GM19193 (cell line): ENCODE results near the gene UNKL.

ENCODE experiments used
- POLR2A ChIP-seq: IDR thresholded peaks from 4 replicates; pipeline ENCODE4 v1.6.1; 2011; ENCODE audit not compliant: insufficient read depth, insufficient read length; ENCODE audit errors: extremely low read depth

The UNKL gene

DNA sequence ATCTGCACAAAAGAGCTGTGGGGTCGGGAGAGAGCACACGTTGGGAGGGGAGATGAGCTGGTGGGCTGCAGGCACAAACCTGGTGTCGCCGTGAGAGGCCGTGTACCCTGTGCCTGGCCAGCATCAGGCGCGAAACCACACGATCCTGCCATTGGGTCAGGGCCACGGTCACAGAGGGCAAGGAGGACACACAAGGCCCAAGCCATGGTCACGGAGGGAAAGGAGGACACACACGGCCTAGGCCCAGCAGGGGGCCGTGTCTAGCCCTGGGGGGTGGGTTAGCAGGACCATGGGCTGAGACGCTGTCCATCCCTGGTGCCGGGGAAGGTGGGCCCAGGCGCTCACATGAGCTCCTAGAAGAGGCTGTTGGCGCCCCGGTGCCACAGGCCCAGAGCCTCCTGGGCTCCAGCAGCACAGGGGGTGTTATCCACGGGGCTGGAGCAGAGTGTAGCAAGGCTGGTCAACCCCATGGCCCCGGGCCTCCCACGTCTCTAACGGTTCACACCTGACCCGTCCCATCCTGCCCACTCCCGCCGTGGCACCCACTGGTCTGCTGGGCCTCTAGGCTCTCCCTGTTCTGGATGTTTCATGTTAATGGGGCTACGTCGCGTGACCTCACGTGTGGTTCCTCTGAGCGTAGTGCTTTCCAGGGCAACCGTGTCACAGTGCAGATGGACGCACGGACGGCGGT lies 37.3 kb upstream of the UNKL start:
- no peak for TF ChIP-seq POLR2A

- TF ChIP-seq POLR2A: no peak
Measured at GRCh38 chr16:1450841-1451240, 36.3 kb upstream of the UNKL start.

DNA sequence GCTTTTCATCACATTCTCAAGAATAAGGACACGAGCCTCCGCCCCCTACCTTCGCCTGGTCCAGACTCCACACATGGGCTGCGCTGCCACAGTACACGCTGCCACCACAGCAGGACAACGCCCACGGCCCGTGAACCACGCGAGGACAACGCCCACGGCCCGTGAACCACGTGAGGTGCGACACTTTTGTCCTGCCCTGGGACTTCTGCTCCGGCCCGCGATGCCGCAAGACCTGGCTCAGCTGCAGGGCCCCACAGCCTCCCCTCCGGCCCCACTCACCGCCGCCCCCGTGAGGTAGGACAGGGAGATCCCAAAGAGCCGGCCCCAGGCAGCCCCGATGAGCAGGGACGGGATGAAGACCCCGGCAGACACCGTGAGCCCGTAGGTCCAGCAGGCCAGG lies 35.7 kb upstream of the UNKL start:
- no peak for TF ChIP-seq POLR2A

- no peak for TF ChIP-seq POLR2A
Measured at GRCh38 chr16:1449201-1449788, 34.8 kb upstream of the UNKL start.

DNA sequence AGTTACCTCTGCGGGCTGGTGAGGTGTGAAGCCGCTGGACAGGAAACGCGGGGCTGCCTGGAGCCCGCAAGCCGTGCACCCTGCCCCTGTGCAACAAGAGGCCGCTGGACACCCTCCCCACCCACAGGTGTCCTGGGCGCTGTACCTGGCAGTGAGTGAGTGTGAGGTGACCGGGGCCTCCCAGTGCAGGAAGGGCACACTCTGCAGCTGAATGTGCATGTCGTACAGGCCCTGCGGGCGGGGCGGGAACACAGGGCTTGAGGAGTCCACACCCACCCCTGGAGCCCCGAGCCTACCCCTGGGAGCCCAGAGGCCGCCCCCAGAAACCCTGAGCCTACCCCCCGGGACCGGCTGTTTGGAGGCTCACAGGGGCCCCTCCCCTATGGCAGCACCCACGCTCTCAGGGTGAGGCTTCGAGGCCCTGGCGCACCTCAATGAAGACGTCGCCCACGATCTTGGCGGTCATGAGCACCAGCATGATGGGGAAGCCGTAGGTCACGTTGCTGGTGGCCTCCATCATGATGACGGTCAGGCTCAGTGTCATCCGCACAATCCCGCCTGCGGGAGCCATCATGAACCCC lies 34.1 kb upstream of the UNKL start:
- no peak for TF ChIP-seq POLR2A

- no peak for TF ChIP-seq POLR2A
Measured at GRCh38 chr16:1447965-1448364, 33.5 kb upstream of the UNKL start.

GRCh38 chr16:1446296-1447080 lies 32.0 kb upstream of the UNKL start:
- TF ChIP-seq POLR2A: no peak

DNA sequence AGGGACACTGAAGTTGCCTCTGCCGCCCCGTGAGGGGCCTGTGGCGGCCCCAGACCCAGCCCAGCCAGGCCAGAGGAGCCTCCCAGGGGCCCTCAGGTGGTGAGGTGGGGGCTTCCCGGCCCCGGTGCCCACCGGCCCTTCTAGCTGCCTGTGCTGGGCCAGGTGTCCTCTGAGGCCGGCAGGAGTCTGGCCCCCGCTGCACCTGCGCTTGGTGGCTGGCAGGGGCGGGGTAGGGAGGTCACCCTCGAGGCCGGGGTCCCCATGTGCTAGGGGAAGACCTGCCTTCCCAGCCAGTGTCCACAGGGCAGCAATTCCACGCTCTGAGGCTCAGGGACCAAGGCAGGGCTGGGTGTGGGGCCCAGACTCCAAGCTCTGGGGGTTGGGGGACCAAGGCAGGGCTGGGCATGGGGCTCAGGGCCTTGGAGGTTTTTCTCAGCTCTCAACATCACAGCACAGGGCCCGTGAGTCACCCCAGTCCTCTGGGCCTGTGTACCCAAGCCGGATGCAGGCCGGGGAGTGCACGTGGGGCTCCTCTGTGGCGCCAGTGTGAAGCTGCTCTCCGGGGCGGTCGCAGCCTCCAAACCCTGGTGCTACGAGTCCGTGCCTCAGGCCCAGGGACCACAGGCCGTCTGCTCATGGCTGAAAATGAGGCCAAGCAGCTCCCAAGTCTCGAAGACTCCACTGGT lies 31.2 kb upstream of the UNKL start:
- no peak for TF ChIP-seq POLR2A

DNA sequence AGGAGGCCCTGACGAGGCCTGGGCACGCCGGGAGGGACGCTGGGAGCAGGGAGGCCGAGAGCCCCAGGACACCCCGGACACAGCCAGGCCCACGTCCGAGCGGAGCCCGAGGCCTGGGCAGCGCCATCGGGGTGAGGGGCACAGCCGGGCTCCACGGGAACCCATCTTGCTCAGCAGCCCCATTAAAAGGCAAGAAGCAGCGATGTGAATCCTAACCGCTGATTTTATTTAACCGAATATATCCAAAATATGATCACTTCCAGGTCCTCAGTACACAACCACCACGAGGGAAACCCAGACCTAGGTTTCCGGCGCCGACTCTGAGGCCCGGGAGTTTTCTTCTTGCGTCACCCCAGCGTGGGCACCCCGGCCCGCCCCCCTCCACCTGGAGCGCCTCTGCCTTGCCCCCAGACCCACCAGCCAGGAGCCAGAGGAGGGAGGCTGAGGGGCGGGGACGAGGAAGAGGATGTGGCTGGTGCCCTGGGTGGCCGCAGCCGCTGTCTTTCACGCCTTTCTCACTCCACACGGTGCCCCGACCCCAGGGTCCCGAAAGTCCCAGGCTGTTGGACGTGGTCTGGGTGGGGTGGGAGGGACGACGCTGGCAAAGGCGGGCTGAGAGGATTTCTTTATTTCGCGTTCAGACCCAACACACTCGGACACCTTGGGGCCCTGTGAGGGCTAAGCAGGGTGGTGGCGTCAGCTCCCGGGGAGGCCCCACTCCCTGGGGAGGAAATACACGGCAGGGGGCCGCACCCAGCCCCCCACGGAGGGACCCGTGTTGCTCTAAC lies 30.4 kb upstream of the UNKL start:
- TF ChIP-seq POLR2A: no peak

DNA sequence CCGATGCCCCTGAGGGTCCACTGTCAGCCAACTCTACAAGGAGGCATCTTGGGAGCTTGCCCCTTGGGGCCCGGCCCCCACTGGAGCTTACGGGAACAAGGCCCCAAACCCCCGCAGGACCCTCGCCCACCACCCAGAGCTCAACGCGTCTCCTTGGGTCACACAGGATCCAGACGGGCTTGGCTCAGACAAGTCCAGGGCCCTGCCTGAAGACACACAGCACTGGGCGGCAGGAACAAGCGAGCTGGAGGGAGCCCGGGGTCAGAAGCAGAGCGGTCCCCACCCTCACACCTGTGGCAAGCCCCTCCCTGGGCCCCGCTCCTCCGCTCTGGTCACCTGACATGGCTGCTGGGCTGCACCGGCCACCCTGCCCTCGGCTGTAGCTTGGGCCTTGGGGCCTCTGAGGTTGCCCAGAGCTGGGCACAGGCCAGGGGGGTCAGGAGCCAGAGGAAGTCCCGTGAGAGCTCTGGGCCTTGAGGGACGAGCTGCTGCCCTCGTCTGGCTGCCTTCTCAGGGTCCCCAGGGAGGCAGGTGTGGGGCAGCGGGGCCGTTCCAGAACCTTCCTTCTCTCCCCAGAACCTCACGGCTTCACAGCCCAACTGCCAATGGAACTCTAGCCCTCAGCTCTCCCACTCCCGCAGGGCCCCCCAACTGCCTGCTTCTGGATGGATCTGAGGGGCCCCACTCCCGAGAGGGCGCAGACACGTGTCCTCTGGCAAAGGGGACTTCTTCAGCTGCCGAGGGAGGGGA lies 29.7 kb upstream of the UNKL start, which contains the start of gene CCDC154:
Gene CCDC154, minus strand, starts transcription at position 577 of the 750 bp plus-strand sequence. Its CDS starts 234 bp downstream, at position 343.
- no peak for TF ChIP-seq POLR2A

DNA sequence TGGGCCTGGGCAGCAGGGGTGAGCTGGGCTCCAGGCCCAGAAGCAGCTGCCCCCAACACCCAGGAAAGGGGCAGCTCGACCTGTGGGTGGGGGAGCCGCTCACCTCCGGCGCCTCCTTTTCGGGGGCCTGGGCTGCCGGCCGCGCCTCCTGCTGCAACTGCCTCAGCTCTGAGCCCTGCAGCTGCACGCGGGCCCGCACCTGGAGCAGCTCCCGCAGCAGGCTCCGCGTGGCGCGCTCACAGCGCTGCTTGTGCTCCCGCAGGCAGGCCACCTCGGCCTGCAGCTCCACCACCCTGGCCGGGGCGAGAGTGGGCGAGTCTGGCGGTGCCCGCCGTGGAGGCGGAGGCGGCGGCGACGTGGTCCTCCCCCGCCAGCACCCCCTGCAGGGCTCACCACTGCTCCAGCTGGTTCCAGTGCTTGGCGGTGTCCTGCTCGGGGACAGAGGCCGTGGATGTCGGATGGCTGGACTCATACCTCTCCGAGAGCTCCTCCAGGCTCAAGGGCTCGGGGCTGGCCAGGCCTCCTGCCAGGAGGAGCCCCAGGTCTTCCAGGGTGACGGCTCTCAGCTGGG lies 29.0 kb upstream of the UNKL start:
- no peak for TF ChIP-seq POLR2A

DNA sequence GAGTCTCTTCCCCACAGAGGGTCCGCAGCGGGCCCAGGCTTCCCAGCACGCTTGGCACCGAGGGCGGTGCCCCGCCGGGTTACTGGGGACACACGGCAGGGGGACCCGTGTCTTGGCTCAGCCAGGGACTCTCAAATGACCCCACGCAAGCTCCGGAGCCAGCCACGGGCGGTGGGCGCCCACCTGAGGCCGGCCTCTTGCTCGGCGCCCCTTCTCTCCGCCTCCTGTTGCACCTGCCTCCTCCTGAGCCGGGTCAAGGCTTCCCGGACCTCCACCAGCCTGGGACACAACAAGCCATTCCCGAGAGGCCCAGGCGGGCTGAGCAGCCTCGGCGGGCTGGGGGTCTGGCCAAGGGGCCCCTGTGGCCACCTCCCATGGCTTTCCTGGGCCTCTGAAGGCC lies 28.2 kb upstream of the UNKL start:
- TF ChIP-seq POLR2A: no peak

DNA sequence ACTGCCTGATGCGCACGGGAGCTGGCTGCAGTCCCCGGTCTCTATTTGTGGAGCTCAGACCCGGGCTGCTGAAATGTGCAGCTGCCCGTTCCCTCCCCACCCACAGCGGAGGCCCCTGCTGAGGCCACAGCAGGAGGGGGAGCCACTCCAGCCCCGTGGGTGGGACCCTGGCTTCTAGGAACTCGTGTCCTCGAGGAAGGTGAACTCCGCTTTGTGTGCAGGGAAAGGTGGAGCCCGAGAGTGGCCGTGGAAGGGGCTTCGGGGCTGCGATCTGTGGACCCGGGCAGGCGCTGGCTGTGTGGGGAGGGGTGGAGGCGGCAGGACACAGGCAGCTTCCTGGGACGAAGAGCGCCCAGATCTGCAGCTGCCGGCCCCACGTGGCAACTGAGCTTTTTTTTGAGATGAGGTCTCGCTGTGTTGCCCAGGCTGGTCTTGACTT lies 26.9 kb upstream of the UNKL start:
- no peak for TF ChIP-seq POLR2A
